CD4-positive, alpha-beta T cell treated with Interleukin-17A for 4 hours (primary cell): ENCODE data around the gene GSG1L2.

Experiments used
- DNase-seq: peaks from one replicate; pipeline ENCODE4 v3.0.0-alpha.2; 2020; ENCODE audit warnings: mixed read lengths

Gene GSG1L2

GRCh38 chr17:9824797-9825338, 3.0 kb upstream of the GSG1L2 start:
- DNase-seq = no peak

GRCh38 chr17:9824094-9824493, 2.2 kb upstream of the GSG1L2 start:
- no peak for DNase-seq

GRCh38 chr17:9820448-9820847, 1.4 kb downstream of the GSG1L2 start:
- no peak for DNase-seq

GRCh38 chr17:9818760-9819159, 3.1 kb downstream of the GSG1L2 start:
- no peak for DNase-seq

GRCh38 chr17:9817086-9817485, 4.8 kb downstream of the GSG1L2 start:
- no peak for DNase-seq

GRCh38 chr17:9816472-9816871, 5.4 kb downstream of the GSG1L2 start:
- DNase-seq = no peak

- DNase-seq = no peak
Observed at GRCh38 chr17:9814337-9814945, 7.4 kb downstream of the GSG1L2 start.

- DNase-seq = no peak
Observed at GRCh38 chr17:9813166-9813565, 8.7 kb downstream of the GSG1L2 start.

- no peak for DNase-seq
Observed at GRCh38 chr17:9811537-9811936, 10.3 kb downstream of the GSG1L2 start.

GRCh38 chr17:9811086-9811485, 10.8 kb downstream of the GSG1L2 start:
- no peak for DNase-seq

- DNase-seq = no peak
Observed at GRCh38 chr17:9810100-9810949, 11.6 kb downstream of the GSG1L2 start.

- no peak for DNase-seq
Observed at GRCh38 chr17:9809409-9809808, 12.5 kb downstream of the GSG1L2 start.

GRCh38 chr17:9806699-9807098, 15.2 kb downstream of the GSG1L2 start:
- DNase-seq = no peak

GRCh38 chr17:9805769-9806168, 16.1 kb downstream of the GSG1L2 start:
- DNase-seq = no peak

GRCh38 chr17:9802697-9803096, 19.2 kb downstream of the GSG1L2 start:
- DNase-seq = no peak

GRCh38 chr17:9802294-9802693, 19.6 kb downstream of the GSG1L2 start:
- no peak for DNase-seq

GRCh38 chr17:9801505-9801904, 20.4 kb downstream of the GSG1L2 start:
- DNase-seq = no peak

- no peak for DNase-seq
Observed at GRCh38 chr17:9798724-9799123, 23.2 kb downstream of the GSG1L2 start.

- no peak for DNase-seq
Observed at GRCh38 chr17:9798008-9798407, 23.9 kb downstream of the GSG1L2 start.

GRCh38 chr17:9792181-9792840, 29.6 kb downstream of the GSG1L2 start:
- no peak for DNase-seq

GRCh38 chr17:9790889-9791876, 30.7 kb downstream of the GSG1L2 start, which contains the start of gene DHRS7C:
Gene DHRS7C (minus strand): TSS chr17:9791592. CDS start chr17:9791284, 308 bp downstream.
- DNase-seq = no peak

- DNase-seq = no peak
Observed at GRCh38 chr17:9790316-9790715, 31.6 kb downstream of the GSG1L2 start.
